ENCODE measurements around the gene ARHGEF5. TPM values are rescaled to one million over a fixed set of nuclear protein-coding genes. Genes with fewer than 3 reads are reported as not detected.

ARHGEF5 gene
- total RNA-seq, 1 experiment from 2014 or later: 80.1 TPM

DNA sequence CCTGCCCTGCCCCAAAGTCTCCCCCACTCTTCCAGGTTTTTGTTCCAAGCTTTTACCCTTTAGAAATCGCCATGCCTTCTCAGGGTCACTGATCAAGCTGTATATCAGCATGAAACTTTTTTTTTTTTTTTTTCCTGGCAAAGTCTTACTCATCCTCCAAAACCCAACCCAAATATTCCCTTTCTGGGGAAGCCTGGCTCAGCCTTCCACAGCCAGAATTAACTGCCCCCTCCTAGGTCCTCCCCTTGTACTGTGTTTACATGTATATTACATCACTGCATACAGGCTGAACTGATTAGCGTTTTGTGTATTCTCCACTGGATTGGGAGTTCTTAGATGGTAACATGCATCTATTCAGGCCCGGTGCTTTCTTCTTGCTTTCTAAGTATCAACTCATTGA, 52.9 kb downstream of the ARHGEF5 start:
- no peak overlapping the region for H3K4me3 Mint-ChIP-seq
- ChIA-PET POLR2A (no interaction called here), CTCF (interaction anchor here (0.7 kb wide), 1 partner anchor 29 kb away, joined by 3 read pairs; no protein-coding TSS in a partner anchor)
- no peaks in the 10 kb centered on the region for H3K36me3 Mint-ChIP-seq
- H3K9me3 Mint-ChIP-seq: no peaks in the 10 kb centered on the region
- DNase-seq (ENCODE audit: low spot score) (no peak), ATAC-seq (no peak)
- H3K27me3 Mint-ChIP-seq (ENCODE audit: low read depth): no peaks in the 10 kb centered on the region
- no peak for TF ChIP-seq ETV6 (CRISPR knock-in tag; IDR thresholded peaks at IDR 0.05)
- no peak for TF ChIP-seq TP53 (CRISPR knock-in tag; IDR thresholded peaks at IDR 0.05)
- TF ChIP-seq, protein P1, sequence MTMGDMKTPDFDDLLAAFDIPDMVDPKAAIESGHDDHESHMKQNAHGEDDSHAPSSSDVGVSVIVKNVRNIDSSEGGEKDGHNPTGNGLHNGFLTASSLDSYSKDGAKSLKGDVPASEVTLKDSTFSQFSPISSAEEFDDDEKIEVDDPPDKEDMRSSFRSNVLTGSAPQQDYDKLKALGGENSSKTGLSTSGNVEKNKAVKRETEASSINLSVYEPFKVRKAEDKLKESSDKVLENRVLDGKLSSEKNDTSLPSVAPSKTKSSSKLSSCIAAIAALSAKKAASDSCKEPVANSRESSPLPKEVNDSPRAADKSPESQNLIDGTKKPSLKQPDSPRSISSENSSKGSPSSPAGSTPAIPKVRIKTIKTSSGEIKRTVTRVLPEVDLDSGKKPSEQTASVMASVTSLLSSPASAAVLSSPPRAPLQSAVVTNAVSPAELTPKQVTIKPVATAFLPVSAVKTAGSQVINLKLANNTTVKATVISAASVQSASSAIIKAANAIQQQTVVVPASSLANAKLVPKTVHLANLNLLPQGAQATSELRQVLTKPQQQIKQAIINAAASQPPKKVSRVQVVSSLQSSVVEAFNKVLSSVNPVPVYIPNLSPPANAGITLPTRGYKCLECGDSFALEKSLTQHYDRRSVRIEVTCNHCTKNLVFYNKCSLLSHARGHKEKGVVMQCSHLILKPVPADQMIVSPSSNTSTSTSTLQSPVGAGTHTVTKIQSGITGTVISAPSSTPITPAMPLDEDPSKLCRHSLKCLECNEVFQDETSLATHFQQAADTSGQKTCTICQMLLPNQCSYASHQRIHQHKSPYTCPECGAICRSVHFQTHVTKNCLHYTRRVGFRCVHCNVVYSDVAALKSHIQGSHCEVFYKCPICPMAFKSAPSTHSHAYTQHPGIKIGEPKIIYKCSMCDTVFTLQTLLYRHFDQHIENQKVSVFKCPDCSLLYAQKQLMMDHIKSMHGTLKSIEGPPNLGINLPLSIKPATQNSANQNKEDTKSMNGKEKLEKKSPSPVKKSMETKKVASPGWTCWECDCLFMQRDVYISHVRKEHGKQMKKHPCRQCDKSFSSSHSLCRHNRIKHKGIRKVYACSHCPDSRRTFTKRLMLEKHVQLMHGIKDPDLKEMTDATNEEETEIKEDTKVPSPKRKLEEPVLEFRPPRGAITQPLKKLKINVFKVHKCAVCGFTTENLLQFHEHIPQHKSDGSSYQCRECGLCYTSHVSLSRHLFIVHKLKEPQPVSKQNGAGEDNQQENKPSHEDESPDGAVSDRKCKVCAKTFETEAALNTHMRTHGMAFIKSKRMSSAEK (CRISPR knock-in tag; IDR thresholded peaks at IDR 0.05; ENCODE audit: borderline replicate concordance): no peak
- TF ChIP-seq, protein P2, sequence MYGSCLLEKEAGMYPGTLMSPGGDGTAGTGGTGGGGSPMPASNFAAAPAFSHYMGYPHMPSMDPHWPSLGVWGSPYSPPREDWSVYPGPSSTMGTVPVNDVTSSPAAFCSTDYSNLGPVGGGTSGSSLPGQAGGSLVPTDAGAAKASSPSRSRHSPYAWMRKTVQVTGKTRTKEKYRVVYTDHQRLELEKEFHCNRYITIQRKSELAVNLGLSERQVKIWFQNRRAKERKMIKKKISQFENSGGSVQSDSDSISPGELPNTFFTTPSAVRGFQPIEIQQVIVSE (CRISPR knock-in tag; IDR thresholded peaks at IDR 0.05; ENCODE audit: borderline replicate concordance): no peak
- no peak for TF ChIP-seq NR3C1 (CRISPR knock-in tag; conservative IDR thresholded peaks at IDR 0.05; ENCODE audit: low read depth)
- no peak for TF ChIP-seq GRHL2 (CRISPR knock-in tag; IDR thresholded peaks at IDR 0.05; ENCODE audit: insufficient replicate concordance, severe bottlenecking)
- TF ChIP-seq, protein P3, sequence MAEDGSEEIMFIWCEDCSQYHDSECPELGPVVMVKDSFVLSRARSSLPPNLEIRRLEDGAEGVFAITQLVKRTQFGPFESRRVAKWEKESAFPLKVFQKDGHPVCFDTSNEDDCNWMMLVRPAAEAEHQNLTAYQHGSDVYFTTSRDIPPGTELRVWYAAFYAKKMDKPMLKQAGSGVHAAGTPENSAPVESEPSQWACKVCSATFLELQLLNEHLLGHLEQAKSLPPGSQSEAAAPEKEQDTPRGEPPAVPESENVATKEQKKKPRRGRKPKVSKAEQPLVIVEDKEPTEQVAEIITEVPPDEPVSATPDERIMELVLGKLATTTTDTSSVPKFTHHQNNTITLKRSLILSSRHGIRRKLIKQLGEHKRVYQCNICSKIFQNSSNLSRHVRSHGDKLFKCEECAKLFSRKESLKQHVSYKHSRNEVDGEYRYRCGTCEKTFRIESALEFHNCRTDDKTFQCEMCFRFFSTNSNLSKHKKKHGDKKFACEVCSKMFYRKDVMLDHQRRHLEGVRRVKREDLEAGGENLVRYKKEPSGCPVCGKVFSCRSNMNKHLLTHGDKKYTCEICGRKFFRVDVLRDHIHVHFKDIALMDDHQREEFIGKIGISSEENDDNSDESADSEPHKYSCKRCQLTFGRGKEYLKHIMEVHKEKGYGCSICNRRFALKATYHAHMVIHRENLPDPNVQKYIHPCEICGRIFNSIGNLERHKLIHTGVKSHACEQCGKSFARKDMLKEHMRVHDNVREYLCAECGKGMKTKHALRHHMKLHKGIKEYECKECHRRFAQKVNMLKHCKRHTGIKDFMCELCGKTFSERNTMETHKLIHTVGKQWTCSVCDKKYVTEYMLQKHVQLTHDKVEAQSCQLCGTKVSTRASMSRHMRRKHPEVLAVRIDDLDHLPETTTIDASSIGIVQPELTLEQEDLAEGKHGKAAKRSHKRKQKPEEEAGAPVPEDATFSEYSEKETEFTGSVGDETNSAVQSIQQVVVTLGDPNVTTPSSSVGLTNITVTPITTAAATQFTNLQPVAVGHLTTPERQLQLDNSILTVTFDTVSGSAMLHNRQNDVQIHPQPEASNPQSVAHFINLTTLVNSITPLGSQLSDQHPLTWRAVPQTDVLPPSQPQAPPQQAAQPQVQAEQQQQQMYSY (CRISPR knock-in tag; IDR thresholded peaks at IDR 0.05): no peak
- TF ChIP-seq ATF1 (CRISPR knock-in tag; IDR thresholded peaks at IDR 0.05): no peak
- no peak for TF ChIP-seq FOXP1 (CRISPR knock-in tag; IDR thresholded peaks at IDR 0.05; ENCODE audit: borderline replicate concordance)
- TF ChIP-seq, protein P4, sequence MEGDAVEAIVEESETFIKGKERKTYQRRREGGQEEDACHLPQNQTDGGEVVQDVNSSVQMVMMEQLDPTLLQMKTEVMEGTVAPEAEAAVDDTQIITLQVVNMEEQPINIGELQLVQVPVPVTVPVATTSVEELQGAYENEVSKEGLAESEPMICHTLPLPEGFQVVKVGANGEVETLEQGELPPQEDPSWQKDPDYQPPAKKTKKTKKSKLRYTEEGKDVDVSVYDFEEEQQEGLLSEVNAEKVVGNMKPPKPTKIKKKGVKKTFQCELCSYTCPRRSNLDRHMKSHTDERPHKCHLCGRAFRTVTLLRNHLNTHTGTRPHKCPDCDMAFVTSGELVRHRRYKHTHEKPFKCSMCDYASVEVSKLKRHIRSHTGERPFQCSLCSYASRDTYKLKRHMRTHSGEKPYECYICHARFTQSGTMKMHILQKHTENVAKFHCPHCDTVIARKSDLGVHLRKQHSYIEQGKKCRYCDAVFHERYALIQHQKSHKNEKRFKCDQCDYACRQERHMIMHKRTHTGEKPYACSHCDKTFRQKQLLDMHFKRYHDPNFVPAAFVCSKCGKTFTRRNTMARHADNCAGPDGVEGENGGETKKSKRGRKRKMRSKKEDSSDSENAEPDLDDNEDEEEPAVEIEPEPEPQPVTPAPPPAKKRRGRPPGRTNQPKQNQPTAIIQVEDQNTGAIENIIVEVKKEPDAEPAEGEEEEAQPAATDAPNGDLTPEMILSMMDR (IDR thresholded peaks at IDR 0.05): no peak
- TF ChIP-seq OVOL2 (CRISPR knock-in tag; IDR thresholded peaks at IDR 0.05; ENCODE audit: borderline replicate concordance): no peak
- no peak for TF ChIP-seq CREM (CRISPR knock-in tag; IDR thresholded peaks at IDR 0.05)
- no peak for TF ChIP-seq NR2C2 (CRISPR knock-in tag; IDR thresholded peaks at IDR 0.05)
- TF ChIP-seq, protein P5, sequence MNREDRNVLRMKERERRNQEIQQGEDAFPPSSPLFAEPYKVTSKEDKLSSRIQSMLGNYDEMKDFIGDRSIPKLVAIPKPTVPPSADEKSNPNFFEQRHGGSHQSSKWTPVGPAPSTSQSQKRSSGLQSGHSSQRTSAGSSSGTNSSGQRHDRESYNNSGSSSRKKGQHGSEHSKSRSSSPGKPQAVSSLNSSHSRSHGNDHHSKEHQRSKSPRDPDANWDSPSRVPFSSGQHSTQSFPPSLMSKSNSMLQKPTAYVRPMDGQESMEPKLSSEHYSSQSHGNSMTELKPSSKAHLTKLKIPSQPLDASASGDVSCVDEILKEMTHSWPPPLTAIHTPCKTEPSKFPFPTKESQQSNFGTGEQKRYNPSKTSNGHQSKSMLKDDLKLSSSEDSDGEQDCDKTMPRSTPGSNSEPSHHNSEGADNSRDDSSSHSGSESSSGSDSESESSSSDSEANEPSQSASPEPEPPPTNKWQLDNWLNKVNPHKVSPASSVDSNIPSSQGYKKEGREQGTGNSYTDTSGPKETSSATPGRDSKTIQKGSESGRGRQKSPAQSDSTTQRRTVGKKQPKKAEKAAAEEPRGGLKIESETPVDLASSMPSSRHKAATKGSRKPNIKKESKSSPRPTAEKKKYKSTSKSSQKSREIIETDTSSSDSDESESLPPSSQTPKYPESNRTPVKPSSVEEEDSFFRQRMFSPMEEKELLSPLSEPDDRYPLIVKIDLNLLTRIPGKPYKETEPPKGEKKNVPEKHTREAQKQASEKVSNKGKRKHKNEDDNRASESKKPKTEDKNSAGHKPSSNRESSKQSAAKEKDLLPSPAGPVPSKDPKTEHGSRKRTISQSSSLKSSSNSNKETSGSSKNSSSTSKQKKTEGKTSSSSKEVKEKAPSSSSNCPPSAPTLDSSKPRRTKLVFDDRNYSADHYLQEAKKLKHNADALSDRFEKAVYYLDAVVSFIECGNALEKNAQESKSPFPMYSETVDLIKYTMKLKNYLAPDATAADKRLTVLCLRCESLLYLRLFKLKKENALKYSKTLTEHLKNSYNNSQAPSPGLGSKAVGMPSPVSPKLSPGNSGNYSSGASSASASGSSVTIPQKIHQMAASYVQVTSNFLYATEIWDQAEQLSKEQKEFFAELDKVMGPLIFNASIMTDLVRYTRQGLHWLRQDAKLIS (CRISPR knock-in tag; IDR thresholded peaks at IDR 0.05; ENCODE audit: borderline replicate concordance): no peak
- TF ChIP-seq, protein P6, sequence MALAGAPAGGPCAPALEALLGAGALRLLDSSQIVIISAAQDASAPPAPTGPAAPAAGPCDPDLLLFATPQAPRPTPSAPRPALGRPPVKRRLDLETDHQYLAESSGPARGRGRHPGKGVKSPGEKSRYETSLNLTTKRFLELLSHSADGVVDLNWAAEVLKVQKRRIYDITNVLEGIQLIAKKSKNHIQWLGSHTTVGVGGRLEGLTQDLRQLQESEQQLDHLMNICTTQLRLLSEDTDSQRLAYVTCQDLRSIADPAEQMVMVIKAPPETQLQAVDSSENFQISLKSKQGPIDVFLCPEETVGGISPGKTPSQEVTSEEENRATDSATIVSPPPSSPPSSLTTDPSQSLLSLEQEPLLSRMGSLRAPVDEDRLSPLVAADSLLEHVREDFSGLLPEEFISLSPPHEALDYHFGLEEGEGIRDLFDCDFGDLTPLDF (CRISPR knock-in tag; IDR thresholded peaks at IDR 0.05): no peak
- no peak for TF ChIP-seq SMAD3 (CRISPR knock-in tag; IDR thresholded peaks at IDR 0.05; ENCODE audit: borderline replicate concordance)
- H3K4me1 Mint-ChIP-seq: peaks cover 28% of the 10 kb centered on the region
- 0 out of 2 replicates have a peak overlapping the region, but pooled peaks have one; percentile 12 for H3K27ac Mint-ChIP-seq

Measured in WTC11 (cell line).